ENCODE results near the gene ADRB2. TPM values are rescaled to one million over a fixed set of nuclear protein-coding genes. Genes with fewer than 3 reads are reported as not detected.
"Not testable (repeated sequence)": the region's sequence is repeated elsewhere in the genome, so short reads cannot be mapped to it uniquely, and the experiment has no call there.

ADRB2 gene
- total RNA-seq, 1 donor from 2014 or later, result 2.6 TPM

- no peak for DNase-seq (ENCODE audit: low read depth)
- no peak overlapping the region for H3K4me3 ChIP-seq (ENCODE audit: low read depth, low read length)
- TF ChIP-seq CTCF (conservative IDR thresholded peaks at IDR 0.05; ENCODE audit: low read depth, low read length), result no peak
These were observed 47.5 kb downstream of the ADRB2 start for GRCh38 chr5:148873690-148874485.

DNA sequence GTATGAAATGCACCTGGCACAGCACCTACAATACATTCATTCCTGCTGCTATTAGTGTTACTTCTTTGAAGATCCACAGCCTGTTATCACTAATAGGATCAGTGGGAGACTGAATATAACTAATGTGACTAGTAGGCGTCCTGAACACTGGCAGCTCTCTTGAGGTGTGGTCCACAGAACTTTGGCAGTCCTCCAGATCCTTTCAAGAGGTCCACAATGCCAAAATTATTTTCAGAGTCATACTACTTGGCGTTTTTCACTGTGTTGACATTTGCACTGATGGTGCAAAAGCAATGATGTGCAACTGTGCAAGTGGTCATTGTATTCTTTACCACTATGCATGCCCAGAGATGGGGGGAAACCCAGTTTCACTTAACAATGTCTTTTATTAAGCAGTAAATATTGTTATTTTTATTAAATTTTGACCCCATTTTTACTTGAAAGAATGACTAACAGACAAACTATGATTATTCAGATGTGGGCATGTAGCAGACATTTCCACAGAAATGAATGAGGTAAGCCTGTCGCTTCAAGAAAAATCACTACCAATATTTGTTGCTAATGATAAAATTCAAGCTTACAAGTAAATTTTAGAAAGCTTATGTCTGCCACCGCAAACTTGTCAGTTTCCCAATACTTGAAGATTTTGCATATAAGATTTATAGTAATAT lies 48.9 kb downstream of the ADRB2 start:
- no peak overlapping the region for H3K4me3 ChIP-seq (ENCODE audit: low read depth, low read length)
- TF ChIP-seq CTCF (conservative IDR thresholded peaks at IDR 0.05; ENCODE audit: low read depth, low read length), result no peak
- no peak for DNase-seq (ENCODE audit: low read depth)

DNA sequence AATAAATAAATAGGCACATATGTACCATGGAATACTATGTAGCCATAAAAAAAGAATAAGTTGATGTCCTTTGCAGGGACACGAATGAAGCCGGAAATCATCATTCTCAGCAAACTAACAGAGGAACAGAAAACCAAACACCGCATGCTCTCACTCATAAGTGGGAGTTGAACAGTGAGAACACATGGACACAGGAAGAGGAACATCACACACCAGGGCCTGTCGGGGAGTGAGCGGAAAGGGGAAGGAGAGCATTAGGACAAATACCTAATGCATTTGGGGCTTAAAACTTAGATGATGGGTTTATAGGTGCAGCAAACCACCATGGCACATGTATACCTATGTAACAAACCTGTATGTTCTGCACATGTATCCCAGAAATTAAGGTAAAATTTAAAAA lies 51.0 kb downstream of the ADRB2 start:
- DNase-seq (ENCODE audit: low read depth), result not testable (repeated sequence)

More for the DNA sequence above, 51.0 kb downstream of the ADRB2 start:
- not testable (repeated sequence) for H3K4me3 ChIP-seq (ENCODE audit: low read depth, low read length)

Other genes with a start within 250 kb of the ADRB2 start
- gene HTR4, start 172.1 kb upstream of the ADRB2 start, total RNA-seq, result not detected in 2 replicates
- 2.3 and 2.7 TPM in 2 replicates for gene SH3TC2, start 236.5 kb downstream of the ADRB2 start, total RNA-seq